ENCODE measurements around the gene PTH1R. TPM values are rescaled to one million over a fixed set of nuclear protein-coding genes. Genes with fewer than 3 reads are reported as not detected.

PTH1R gene
- polyA plus RNA-seq, 2 of the 4 experiments (the other 2 are of a cell fraction): 0.45 to 0.53 TPM

GRCh38 chr3:46935989-46936558, 58.6 kb downstream of the PTH1R start (continued):
- no peak for TF ChIP-seq BCL3 (IDR thresholded peaks at IDR 0.05)
- no peak for TF ChIP-seq BHLHE40 (IDR thresholded peaks at IDR 0.05; ENCODE audit: low read depth, low read length)
- no peak for TF ChIP-seq PHF8 (IDR thresholded peaks at IDR 0.05; ENCODE audit: borderline replicate concordance, low read depth)
- TF ChIP-seq ZFP36 (IDR thresholded peaks at IDR 0.05; ENCODE audit: borderline replicate concordance, partially characterized antibody): no peak
- TF ChIP-seq TFCP2L1 (CRISPR knock-in tag; IDR thresholded peaks at IDR 0.05): no peak

GRCh38 chr3:46936733-46937250, 59.3 kb downstream of the PTH1R start:
- POLR2A ChIA-PET: interaction anchor here (2.0 to 2.3 kb wide), 2 partner anchors 12 to 39 kb away, joined by 8 to 33 read pairs; partner anchors contain the start of gene CCDC12
- 80% methylated on average over 4 of the region's 5 CpGs for WGBS (ENCODE audit: missing lambda C conversion rate)
- no peaks in the 10 kb centered on the region for H3K9me3 ChIP-seq
- FAIRE-seq: no peak
- H3K4me3 ChIP-seq: no peak overlapping the region
- no peak for DNase-seq (ENCODE audit: low read depth in 1 of 2, low spot score in 1 of 2)
- no peak for ATAC-seq
- no peak overlapping the region; the same call in 2 of the 3 replicates for H3K4me2 ChIP-seq
- CTCF ChIA-PET: interaction anchor here (1.6 to 5.3 kb wide), 3 partner anchors 12 to 58 kb away, joined by 5 to 62 read pairs (median 27); no protein-coding TSS in a partner anchor
- peak overlapping the region; percentile 85 to 88 for H3K27ac ChIP-seq
- TF ChIP-seq HOXB5 (CRISPR knock-in tag; IDR thresholded peaks at IDR 0.05) (no peak), PHF8 (IDR thresholded peaks at IDR 0.05; ENCODE audit: borderline replicate concordance, low read depth) (no peak), HDAC2 (IDR thresholded peaks at IDR 0.05) (no peak), POLR2A (IDR thresholded peaks at IDR 0.05; ENCODE audit: low read length) (no peak), ZSCAN20 (CRISPR knock-in tag; IDR thresholded peaks at IDR 0.05) (no peak), ATOH8 (CRISPR knock-in tag; IDR thresholded peaks at IDR 0.05; ENCODE audit: low read depth) (no peak), FOSB (CRISPR knock-in tag; IDR thresholded peaks at IDR 0.05) (no peak), JUNB (IDR thresholded peaks at IDR 0.05) (no peak), CBX8 (IDR thresholded peaks at IDR 0.05) (no peak), CHD2 (IDR thresholded peaks at IDR 0.05; ENCODE audit: low read length, partially characterized antibody) (no peak), CBX2 (IDR thresholded peaks at IDR 0.05; ENCODE audit: borderline replicate concordance, low read depth) (no peak), FOXS1 (CRISPR knock-in tag; IDR thresholded peaks at IDR 0.05) (no peak), ZC3H11A (IDR thresholded peaks at IDR 0.05) (no peak), RAD21 (conservative IDR thresholded peaks at IDR 0.05 in 1 of 2, IDR thresholded peaks at IDR 0.05 in 1 of 2) (no peak), RFX5 (IDR thresholded peaks at IDR 0.05) (no peak), KDM5A (IDR thresholded peaks at IDR 0.05) (no peak), ESRRA (IDR thresholded peaks at IDR 0.05; ENCODE audit: borderline replicate concordance, low read length) (no peak), TP53 (CRISPR knock-in tag; IDR thresholded peaks at IDR 0.05) (no peak), EHMT2 (IDR thresholded peaks at IDR 0.05; ENCODE audit: low read depth) (no peak)
- peaks cover 75% of the 10 kb centered on the region for H3K4me1 ChIP-seq

- ATAC-seq: no peak
- H3K4me2 ChIP-seq: no peak overlapping the region
- CTCF ChIA-PET: interaction anchor here (0.8 kb wide), 1 partner anchor 14 kb away, joined by 3 read pairs; no protein-coding TSS in a partner anchor
- peaks cover 75% of the 10 kb centered on the region for H3K4me1 ChIP-seq
- no peak for DNase-seq (ENCODE audit: low read depth in 1 of 2, low spot score in 1 of 2)
- POLR2A ChIA-PET: no interaction called here
- WGBS (ENCODE audit: missing lambda C conversion rate): 86% methylated on average over 2 of the region's 2 CpGs
- no peak overlapping the region for H3K4me3 ChIP-seq
- H3K9me3 ChIP-seq: no peaks in the 10 kb centered on the region
- no peak for FAIRE-seq
- no peak for TF ChIP-seq KDM5A (IDR thresholded peaks at IDR 0.05)
- no peak for TF ChIP-seq RAD21 (conservative IDR thresholded peaks at IDR 0.05 in 1 of 2, IDR thresholded peaks at IDR 0.05 in 1 of 2)
- no peak for TF ChIP-seq KDM1A (IDR thresholded peaks at IDR 0.05; ENCODE audit: low read depth)
- no peak for TF ChIP-seq NPAS2 (CRISPR knock-in tag; IDR thresholded peaks at IDR 0.05; ENCODE audit: borderline replicate concordance)
- TF ChIP-seq CHD4 (IDR thresholded peaks at IDR 0.05; ENCODE audit: borderline replicate concordance): no peak
- TF ChIP-seq ZC3H11A (IDR thresholded peaks at IDR 0.05): no peak
- TF ChIP-seq ELK1 (IDR thresholded peaks at IDR 0.05; ENCODE audit: low read depth, low read length): no peak
- peak overlapping the region; percentile 85 to 88; a peak in 4 of 6 replicates for H3K27ac ChIP-seq
These were observed 60.6 kb downstream of the PTH1R start for GRCh38 chr3:46938118-46938517.
